SHP77 treated with DMSO at 0.1 percent for 48 hours (cell line): ENCODE results near the gene TMEM181.
"Not testable (repeated sequence)": the region's sequence is repeated elsewhere in the genome, so short reads cannot be mapped to it uniquely, and the experiment has no call there.

Experiments used
- DNase-seq: peaks from one replicate; lab custom pipeline; 2025; lab: John Stamatoyannopoulos, UW

TMEM181 gene

GRCh38 chr6:158639056-158639455, 79.2 kb downstream of the TMEM181 start:
- no peak for DNase-seq

- DNase-seq, result no peak
Observed at GRCh38 chr6:158640519-158640918, 80.6 kb downstream of the TMEM181 start.

- DNase-seq, result no peak
Observed at GRCh38 chr6:158642097-158642601, 82.3 kb downstream of the TMEM181 start.

- no peak for DNase-seq
Observed at GRCh38 chr6:158643836-158644230, 83.9 kb downstream of the TMEM181 start.

GRCh38 chr6:158644231-158645063, 84.6 kb downstream of the TMEM181 start, which contains the start of gene DYNLT1:
Gene DYNLT1 (minus strand): TSS chr6:158644743. CDS start chr6:158644708, 35 bp downstream.
- peak; percentile 90 for DNase-seq

GRCh38 chr6:158645064-158646022, 85.5 kb downstream of the TMEM181 start:
- DNase-seq, result no peak

GRCh38 chr6:158646023-158646910, 86.4 kb downstream of the TMEM181 start:
- no peak for DNase-seq

GRCh38 chr6:158647501-158647900, 87.6 kb downstream of the TMEM181 start:
- no peak for DNase-seq

GRCh38 chr6:158648682-158649131, 88.8 kb downstream of the TMEM181 start:
- no peak for DNase-seq

- DNase-seq, result no peak
Observed at GRCh38 chr6:158649289-158650143, 89.6 kb downstream of the TMEM181 start, which contains the start of gene SYTL3. Gene SYTL3 (plus strand): TSS chr6:158650054. CDS start chr6:158663269, 13,215 bp downstream.

- DNase-seq, result not testable (repeated sequence)
Observed at GRCh38 chr6:158651981-158652737, 92.3 kb downstream of the TMEM181 start.

GRCh38 chr6:158653577-158654354, 93.9 kb downstream of the TMEM181 start:
- no peak for DNase-seq

GRCh38 chr6:158654498-158654897, 94.6 kb downstream of the TMEM181 start:
- DNase-seq, result peak; percentile 70

- peak; percentile 46 for DNase-seq
Observed at GRCh38 chr6:158654960-158655489, 95.1 kb downstream of the TMEM181 start.

GRCh38 chr6:158655569-158656450, 95.9 kb downstream of the TMEM181 start:
- DNase-seq, result peak; percentile 92

- DNase-seq, result not testable (repeated sequence)
Observed at GRCh38 chr6:158656986-158657385, 97.1 kb downstream of the TMEM181 start.

GRCh38 chr6:158660333-158660754, 100.5 kb downstream of the TMEM181 start:
- DNase-seq, result peak; percentile 33
